HCT116 (cell line): ENCODE data around the gene FGF14. TPM values are rescaled to one million over a fixed set of nuclear protein-coding genes. Genes with fewer than 3 reads are reported as not detected.

Experiments used
- ATAC-seq: fragments of 200-7000 bp; cut with Tn5 transposase; 2 replicates; pipeline ENCODE4 v1.9.1; 2020; ENCODE audit warnings: mild to moderate bottlenecking, moderate library complexity
- BruUV-seq: library from RNA; stranded (reverse); fragments of 400-500 nt; replicated peaks from 2 replicates; lab custom pipeline; 2021; lab: Mats Ljungman, UMichigan
- CTCF ChIA-PET: fragments of 300-600 bp; sonication (Branson Sonifier 250); formaldehyde crosslinking; loops from one replicate; lab custom pipeline; 2021; ENCODE audit warnings: antibody characterized with exemption; lab: Charles Lee
- POLR2A ChIA-PET: fragments of 300-600, 350-600 bp; sonication (Branson Sonifier 250); formaldehyde crosslinking; loops from one replicate; lab custom pipeline; 2021; ENCODE audit warnings: antibody characterized with exemption; lab: Charles Lee
- RAD21 ChIA-PET, 2 experiments: fragments of 300-600 bp; sonication (Branson Sonifier 250); formaldehyde crosslinking; loops; one replicate each; lab custom pipeline; 2023; ENCODE audit warnings: low total read pairs in 2 of 2; ENCODE audit not compliant: uncharacterized antibody in 2 of 2, unreplicated experiment in 2 of 2, low non-redundant PET in 1 of 2; lab: Charles Lee
- DNase-seq: peaks from one replicate; pipeline ENCODE4 v3.0.0-alpha.2; 2010; ENCODE audit warnings: low read depth, low spot score
- H2AFZ ChIP-seq: fragments of 200-600 bp; shearing (Covaris generic), sonication (generic); 2 replicates; pipeline ENCODE4 v1.6.1; 2017; ENCODE audit warnings: low read depth, mixed run types, mixed read lengths, antibody characterized with exemption, low read length; ENCODE audit not compliant: poor library complexity, severe bottlenecking
- H3K27ac ChIP-seq: 2 replicates; pipeline ENCODE4 v1.5.1; 2012; ENCODE audit warnings: low read depth, low read length
- H3K27me3 ChIP-seq: fragments of 200-600 bp; sonication (generic); 2 replicates; pipeline ENCODE4 v1.6.1; 2016; ENCODE audit warnings: mixed run types, low read length, mixed read lengths; ENCODE audit not compliant: insufficient read depth
- H3K36me3 ChIP-seq, 2 experiments: fragments of 200-500 bp in 1 of 2; fragments of 200-600 bp in 1 of 2; sonication (Bioruptor generic) in 1 of 2; sonication (generic) in 1 of 2; 2 replicates each; pipeline versions ENCODE4 v1.5.1 to v1.6.1; 2014 to 2016; ENCODE audit warnings: low read length in 2 of 2, inconsistent platforms in 1 of 2, mixed read lengths in 1 of 2, mixed run types in 1 of 2; ENCODE audit not compliant: insufficient read depth in 2 of 2, control insufficient read depth in 1 of 2
- H3K4me1 ChIP-seq, 2 experiments: fragments of 200-600 bp in 1 of 2; sonication (generic) in 1 of 2; 2 replicates each; pipeline versions ENCODE4 v1.5.1 to v1.6.1; 2012 to 2017; ENCODE audit warnings: low read length in 2 of 2, inconsistent platforms in 1 of 2, mild to moderate bottlenecking in 1 of 2, mixed read lengths in 1 of 2, mixed run types in 1 of 2, moderate library complexity in 1 of 2; ENCODE audit not compliant: insufficient read depth in 2 of 2, control insufficient read depth in 1 of 2
- H3K4me2 ChIP-seq: fragments of 200-600 bp; sonication (generic); 2 replicates; pipeline ENCODE4 v1.6.1; 2017; ENCODE audit warnings: mixed run types, low read length, mixed read lengths
- H3K4me3 ChIP-seq, 2 experiments: fragments of 200-600 bp in 1 of 2; sonication (generic) in 1 of 2; replicated peaks in 1 of 2; 2 replicates each; pipeline ENCODE4 v1.5.1; 2011 to 2016; ENCODE audit warnings: low read length in 2 of 2, control low read depth in 1 of 2, low read depth in 1 of 2, mild to moderate bottlenecking in 1 of 2, mixed read lengths in 1 of 2, mixed run types in 1 of 2
- H3K79me2 ChIP-seq: fragments of 200-600 bp; sonication (generic); 2 replicates; pipeline ENCODE4 v1.6.1; 2017; ENCODE audit warnings: mild to moderate bottlenecking, mixed run types, low read length, moderate library complexity, mixed read lengths; ENCODE audit not compliant: insufficient read depth
- H3K9ac ChIP-seq: fragments of 200-600 bp; sonication (generic); 2 replicates; pipeline ENCODE4 v1.6.1; 2016; ENCODE audit warnings: low read length, mixed read lengths
- H3K9me2 ChIP-seq: fragments of 200-600 bp; sonication (generic), shearing (Covaris generic); 2 replicates; pipeline ENCODE4 v1.6.1; 2017; ENCODE audit warnings: mixed run types, mild to moderate bottlenecking, moderate library complexity; ENCODE audit not compliant: insufficient read depth
- H3K9me3 ChIP-seq, 2 experiments: fragments of 200-500 bp in 1 of 2; fragments of 200-600 bp in 1 of 2; sonication (Bioruptor generic) in 1 of 2; sonication (generic) in 1 of 2; 2 replicates each; pipeline ENCODE4 v1.6.1; 2014 to 2017; ENCODE audit warnings: low read length in 2 of 2, mixed read lengths in 2 of 2, inconsistent platforms in 1 of 2, low read depth in 1 of 2, mild to moderate bottlenecking in 1 of 2, mixed run types in 1 of 2, moderate library complexity in 1 of 2; ENCODE audit not compliant: control insufficient read depth in 1 of 2, insufficient read depth in 1 of 2
- H4K20me1 ChIP-seq: fragments of 200-600 bp; sonication (generic), shearing (Covaris generic); 2 replicates; pipeline ENCODE4 v1.6.1; 2017; ENCODE audit warnings: mixed run types, mild to moderate bottlenecking, moderate library complexity; ENCODE audit not compliant: insufficient read depth
- CEBPB ChIP-seq: IDR thresholded peaks from 2 replicates; pipeline ENCODE4 v1.6.1; 2012; ENCODE audit warnings: low read depth
- CTCF ChIP-seq, 3 experiments: fragments of 200-600 bp in 1 of 3; sonication (generic) in 1 of 3; IDR thresholded peaks in 2 of 3; conservative IDR thresholded peaks in 1 of 3; 2 replicates each; pipeline ENCODE4 v1.5.1; 2012 to 2017; ENCODE audit warnings: low read depth in 2 of 3, low read length in 2 of 3, antibody characterized with exemption in 1 of 3, borderline replicate concordance in 1 of 3, control low read depth in 1 of 3, mild to moderate bottlenecking in 1 of 3, mixed read lengths in 1 of 3, mixed run types in 1 of 3, moderate library complexity in 1 of 3; ENCODE audit not compliant: insufficient read depth in 1 of 3
- EGR1 ChIP-seq: IDR thresholded peaks from 2 replicates; pipeline ENCODE4 v1.6.1; 2012; ENCODE audit warnings: low read depth
- ELF1 ChIP-seq: IDR thresholded peaks from 2 replicates; pipeline ENCODE4 v1.6.1; 2012; ENCODE audit warnings: low read depth, borderline replicate concordance
- EZH2 ChIP-seq: fragments of 200-600 bp; sonication (generic); IDR thresholded peaks from 2 replicates; pipeline ENCODE4 v1.6.1; 2017; ENCODE audit warnings: antibody characterized with exemption, mixed run types
- FOSL1 ChIP-seq: IDR thresholded peaks from 2 replicates; pipeline ENCODE4 v1.6.1; 2012; ENCODE audit warnings: low read depth
- JUND ChIP-seq: IDR thresholded peaks from 2 replicates; pipeline ENCODE4 v1.6.1; 2012
- POLR2AphosphoS5 ChIP-seq: IDR thresholded peaks from 2 replicates; pipeline ENCODE4 v1.6.1; 2011; ENCODE audit warnings: mild to moderate bottlenecking, low read depth, low read length, moderate library complexity
- SIN3A ChIP-seq: IDR thresholded peaks from 2 replicates; pipeline ENCODE4 v1.6.1; 2012; ENCODE audit warnings: low read depth
- SP1 ChIP-seq: IDR thresholded peaks from 2 replicates; pipeline ENCODE4 v1.6.1; 2012; ENCODE audit warnings: low read depth
- SRF ChIP-seq: IDR thresholded peaks from 2 replicates; pipeline ENCODE4 v1.6.1; 2012; ENCODE audit warnings: low read depth
- intact Hi-C: fragments of 100-400 bp; cut with micrococcal nuclease; formaldehyde crosslinking; loops from 2 replicates; pipeline ENCODE4 v1.10.0; 2022
- total RNA-seq: library from RNA; stranded (reverse); gene quantifications from one replicate; pipeline ENCODE4 v1.2.1, GENCODE V29; 2021; ENCODE audit not compliant: unreplicated experiment
- TF ChIP-seq, protein P1 (sequence below): IDR thresholded peaks from 2 replicates; pipeline ENCODE4 v1.6.1; 2012; ENCODE audit warnings: low read depth

FGF14 gene
- total RNA-seq, 1 experiment from 2014 or later = not detected

- H4K20me1 ChIP-seq = no peaks in the 10 kb centered on the region
- H3K79me2 ChIP-seq = no peaks in the 10 kb centered on the region
- H3K9me3 ChIP-seq = peaks cover 3 to 28% of the 10 kb centered on the region in 2 experiments; a peak in 2 of 4 replicates
- no TSS peak for BruUV-seq
- no peak for DNase-seq
- TF ChIP-seq EGR1 (no peak), ELF1 (no peak), SIN3A (no peak), JUND (no peak), FOSL1 (no peak), POLR2AphosphoS5 (no peak), SP1 (no peak), CEBPB (no peak), EZH2 (no peak), CTCF (IDR thresholded peaks at IDR 0.05 in 2 of 3, conservative IDR thresholded peaks at IDR 0.05 in 1 of 3; ENCODE audit: borderline replicate concordance in 1 of 3, insufficient read depth in 1 of 3, low read depth in 2 of 3, low read length in 2 of 3) (no peak), SRF (no peak)
- TF ChIP-seq, protein P1, sequence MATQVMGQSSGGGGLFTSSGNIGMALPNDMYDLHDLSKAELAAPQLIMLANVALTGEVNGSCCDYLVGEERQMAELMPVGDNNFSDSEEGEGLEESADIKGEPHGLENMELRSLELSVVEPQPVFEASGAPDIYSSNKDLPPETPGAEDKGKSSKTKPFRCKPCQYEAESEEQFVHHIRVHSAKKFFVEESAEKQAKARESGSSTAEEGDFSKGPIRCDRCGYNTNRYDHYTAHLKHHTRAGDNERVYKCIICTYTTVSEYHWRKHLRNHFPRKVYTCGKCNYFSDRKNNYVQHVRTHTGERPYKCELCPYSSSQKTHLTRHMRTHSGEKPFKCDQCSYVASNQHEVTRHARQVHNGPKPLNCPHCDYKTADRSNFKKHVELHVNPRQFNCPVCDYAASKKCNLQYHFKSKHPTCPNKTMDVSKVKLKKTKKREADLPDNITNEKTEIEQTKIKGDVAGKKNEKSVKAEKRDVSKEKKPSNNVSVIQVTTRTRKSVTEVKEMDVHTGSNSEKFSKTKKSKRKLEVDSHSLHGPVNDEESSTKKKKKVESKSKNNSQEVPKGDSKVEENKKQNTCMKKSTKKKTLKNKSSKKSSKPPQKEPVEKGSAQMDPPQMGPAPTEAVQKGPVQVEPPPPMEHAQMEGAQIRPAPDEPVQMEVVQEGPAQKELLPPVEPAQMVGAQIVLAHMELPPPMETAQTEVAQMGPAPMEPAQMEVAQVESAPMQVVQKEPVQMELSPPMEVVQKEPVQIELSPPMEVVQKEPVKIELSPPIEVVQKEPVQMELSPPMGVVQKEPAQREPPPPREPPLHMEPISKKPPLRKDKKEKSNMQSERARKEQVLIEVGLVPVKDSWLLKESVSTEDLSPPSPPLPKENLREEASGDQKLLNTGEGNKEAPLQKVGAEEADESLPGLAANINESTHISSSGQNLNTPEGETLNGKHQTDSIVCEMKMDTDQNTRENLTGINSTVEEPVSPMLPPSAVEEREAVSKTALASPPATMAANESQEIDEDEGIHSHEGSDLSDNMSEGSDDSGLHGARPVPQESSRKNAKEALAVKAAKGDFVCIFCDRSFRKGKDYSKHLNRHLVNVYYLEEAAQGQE = no peak
- no peak overlapping the region for H3K9ac ChIP-seq
- ATAC-seq = no peak
- no peak overlapping the region for H3K27ac ChIP-seq
- ChIA-PET CTCF (no interaction called here), RAD21 (no interaction called here), POLR2A (no interaction called here)
- intact Hi-C loops = no loop called here
- no peaks in the 10 kb centered on the region for H3K27me3 ChIP-seq
- no peaks in the 10 kb centered on the region for H3K36me3 ChIP-seq
- no peaks in the 10 kb centered on the region for H3K9me2 ChIP-seq
- H3K4me3 ChIP-seq = no peak overlapping the region
- H3K4me2 ChIP-seq = no peak overlapping the region
- no peaks in the 10 kb centered on the region for H3K4me1 ChIP-seq
- H2AFZ ChIP-seq = no peak overlapping the region
Observed at GRCh38 chr13:102039264-102039663, 362.6 kb downstream of the FGF14 start.
